WTC11 (cell line): ENCODE measurements around the gene ZPBP. TPM values are rescaled to one million over a fixed set of nuclear protein-coding genes. Genes with fewer than 3 reads are reported as not detected.

ENCODE experiments used
- ATAC-seq: fragments of 200-7000 bp; cut with Tn5 transposase; 2 replicates; pipeline ENCODE4 v1.10.0; 2021; ENCODE audit warnings: mild to moderate bottlenecking, moderate library complexity
- CTCF ChIA-PET: fragments of 300-600 bp; sonication (Branson Sonifier 250); formaldehyde crosslinking; loops from one replicate; lab custom pipeline; 2021; ENCODE audit warnings: antibody characterized with exemption; lab: Charles Lee
- POLR2A ChIA-PET: fragments of 350-600 bp; sonication (Branson Sonifier 250); formaldehyde crosslinking; loops from one replicate; lab custom pipeline; 2021; ENCODE audit warnings: antibody characterized with exemption; lab: Charles Lee
- DNase-seq: peaks from one replicate; pipeline ENCODE4 v3.0.0; 2021; ENCODE audit warnings: low spot score
- H3K27ac Mint-ChIP-seq: 2 replicates; pipeline ENCODE4 v1.8.0; 2021; ENCODE audit warnings: mixed read lengths
- H3K27me3 Mint-ChIP-seq: 2 replicates; pipeline ENCODE4 v1.8.0; 2021; ENCODE audit warnings: low read depth, mild to moderate bottlenecking, moderate library complexity, mixed read lengths
- H3K36me3 Mint-ChIP-seq: 2 replicates; pipeline ENCODE4 v1.8.0; 2021; ENCODE audit warnings: mixed read lengths
- H3K4me1 Mint-ChIP-seq: 2 replicates; pipeline ENCODE4 v1.8.0; 2022; ENCODE audit warnings: mixed read lengths
- H3K4me3 Mint-ChIP-seq: 2 replicates; pipeline ENCODE4 v1.8.0; 2021; ENCODE audit warnings: mild to moderate bottlenecking, moderate library complexity, mixed read lengths
- H3K9me3 Mint-ChIP-seq: 2 replicates; pipeline ENCODE4 v1.8.0; 2021; ENCODE audit warnings: mixed read lengths
- ATF1 ChIP-seq: sonication (generic); formaldehyde crosslinking; IDR thresholded peaks from 2 replicates; pipeline ENCODE4 v1.8.1; 2023; ENCODE audit warnings: mild to moderate bottlenecking, moderate library complexity, missing genetic modification reagents
- ESRRA ChIP-seq: sonication (generic); formaldehyde crosslinking; IDR thresholded peaks from 2 replicates; pipeline ENCODE4 v1.8.1; 2022; ENCODE audit warnings: mild to moderate bottlenecking, missing genetic modification reagents, borderline replicate concordance
- FOXK1 ChIP-seq: sonication (generic); formaldehyde crosslinking; IDR thresholded peaks from 2 replicates; pipeline ENCODE4 v1.8.0; 2022; ENCODE audit warnings: mild to moderate bottlenecking, moderate library complexity, missing genetic modification reagents
- FOXP4 ChIP-seq: sonication (generic); formaldehyde crosslinking; IDR thresholded peaks from 2 replicates; pipeline ENCODE4 v1.8.0; 2022; ENCODE audit warnings: mild to moderate bottlenecking, missing genetic modification reagents
- GRHL2 ChIP-seq: fragments of 250-450 bp; sonication (Bioruptor Pico); IDR thresholded peaks from 2 replicates; pipeline ENCODE4 v1.8.0; 2022; ENCODE audit warnings: mild to moderate bottlenecking, moderate library complexity; ENCODE audit not compliant: insufficient replicate concordance, severe bottlenecking
- JAZF1 ChIP-seq: fragments of 250-450 bp; sonication (Bioruptor Pico); IDR thresholded peaks from 2 replicates; pipeline ENCODE4 v1.9.0; 2021; ENCODE audit warnings: moderate library complexity, mild to moderate bottlenecking, inconsistent platforms
- NR3C1 ChIP-seq: sonication (generic); formaldehyde crosslinking; conservative IDR thresholded peaks from 2 replicates; pipeline ENCODE4 v1.8.1; 2023; ENCODE audit warnings: low read depth, mild to moderate bottlenecking, missing genetic modification reagents
- PRDM15 ChIP-seq: sonication (generic); formaldehyde crosslinking; IDR thresholded peaks from 2 replicates; pipeline ENCODE4 v1.8.0; 2022; ENCODE audit warnings: missing genetic modification reagents
- STAT6 ChIP-seq: sonication (generic); formaldehyde crosslinking; conservative IDR thresholded peaks from 2 replicates; pipeline ENCODE4 v1.8.1; 2023; ENCODE audit warnings: mild to moderate bottlenecking, low read depth, missing genetic modification reagents, moderate library complexity
- TEAD1 ChIP-seq: sonication (generic); formaldehyde crosslinking; IDR thresholded peaks from 2 replicates; pipeline ENCODE4 v1.8.0; 2022; ENCODE audit warnings: mild to moderate bottlenecking, missing genetic modification reagents
- USF2 ChIP-seq: sonication (generic); formaldehyde crosslinking; IDR thresholded peaks from 2 replicates; pipeline ENCODE4 v1.8.1; 2023; ENCODE audit warnings: mild to moderate bottlenecking, missing genetic modification reagents, moderate library complexity
- ZNF138 ChIP-seq: sonication (generic); formaldehyde crosslinking; conservative IDR thresholded peaks from 2 replicates; pipeline ENCODE4 v1.8.1; 2022; ENCODE audit warnings: mild to moderate bottlenecking, moderate library complexity, missing genetic modification reagents
- ZNF219 ChIP-seq: sonication (generic); formaldehyde crosslinking; IDR thresholded peaks from 2 replicates; pipeline ENCODE4 v1.8.0; 2023; ENCODE audit warnings: missing genetic modification reagents, mild to moderate bottlenecking, borderline replicate concordance
- ZNF416 ChIP-seq: fragments of 250-450 bp; sonication (Bioruptor Pico); IDR thresholded peaks from 2 replicates; pipeline ENCODE4 v1.9.0; 2021; ENCODE audit warnings: mild to moderate bottlenecking, inconsistent platforms
- ZSCAN18 ChIP-seq: fragments of 250-450 bp; sonication (Bioruptor Pico); IDR thresholded peaks from 2 replicates; pipeline ENCODE4 v2.1.2; 2022; ENCODE audit warnings: mild to moderate bottlenecking, moderate library complexity
- total RNA-seq: library from RNA; stranded (reverse); gene quantifications from 3 replicates; pipeline ENCODE4 v1.2.3, GENCODE V29; 2021
- TF ChIP-seq, protein P1 (sequence below): fragments of 250-450 bp; sonication (Bioruptor Pico); conservative IDR thresholded peaks from 2 replicates; pipeline ENCODE4 v1.9.0; 2021; ENCODE audit warnings: mild to moderate bottlenecking
- TF ChIP-seq, protein P2 (sequence below): sonication (generic); formaldehyde crosslinking; IDR thresholded peaks from 2 replicates; pipeline ENCODE4 v1.8.0; 2023; ENCODE audit warnings: mild to moderate bottlenecking, missing genetic modification reagents
- TF ChIP-seq, protein P3 (sequence below): fragments of 250-450 bp; sonication (Bioruptor Pico); IDR thresholded peaks from 2 replicates; pipeline ENCODE4 v1.9.0; 2021; ENCODE audit warnings: moderate library complexity, mild to moderate bottlenecking, inconsistent platforms, borderline replicate concordance

Gene ZPBP
- total RNA-seq, 1 experiment from 2014 or later = not detected

DNA sequence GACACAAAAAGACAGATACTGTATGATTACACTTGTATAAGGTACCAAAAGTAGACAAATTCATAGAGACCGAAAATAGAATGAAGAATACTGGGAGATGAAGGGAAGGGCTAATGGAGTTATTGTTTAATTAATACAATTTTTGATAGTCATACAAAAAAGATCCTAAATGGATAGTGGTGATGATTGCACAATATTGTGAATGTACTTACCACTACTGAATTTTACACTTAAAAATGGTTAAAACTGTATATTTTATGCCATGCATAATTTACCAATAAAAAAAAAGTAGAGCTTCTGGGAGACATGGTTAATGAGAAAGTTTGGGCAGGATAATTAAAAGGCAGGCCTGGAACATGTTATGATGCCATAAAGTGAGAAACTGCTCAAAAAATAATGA is 119.0 kb downstream of the ZPBP start (continued):
- TF ChIP-seq PRDM15 (CRISPR knock-in tag) (no peak), ATF1 (CRISPR knock-in tag) (no peak), NR3C1 (CRISPR knock-in tag) (no peak)

- no peaks in the 10 kb centered on the region for H3K4me1 Mint-ChIP-seq
- ATAC-seq = no peak
- TF ChIP-seq, protein P1, sequence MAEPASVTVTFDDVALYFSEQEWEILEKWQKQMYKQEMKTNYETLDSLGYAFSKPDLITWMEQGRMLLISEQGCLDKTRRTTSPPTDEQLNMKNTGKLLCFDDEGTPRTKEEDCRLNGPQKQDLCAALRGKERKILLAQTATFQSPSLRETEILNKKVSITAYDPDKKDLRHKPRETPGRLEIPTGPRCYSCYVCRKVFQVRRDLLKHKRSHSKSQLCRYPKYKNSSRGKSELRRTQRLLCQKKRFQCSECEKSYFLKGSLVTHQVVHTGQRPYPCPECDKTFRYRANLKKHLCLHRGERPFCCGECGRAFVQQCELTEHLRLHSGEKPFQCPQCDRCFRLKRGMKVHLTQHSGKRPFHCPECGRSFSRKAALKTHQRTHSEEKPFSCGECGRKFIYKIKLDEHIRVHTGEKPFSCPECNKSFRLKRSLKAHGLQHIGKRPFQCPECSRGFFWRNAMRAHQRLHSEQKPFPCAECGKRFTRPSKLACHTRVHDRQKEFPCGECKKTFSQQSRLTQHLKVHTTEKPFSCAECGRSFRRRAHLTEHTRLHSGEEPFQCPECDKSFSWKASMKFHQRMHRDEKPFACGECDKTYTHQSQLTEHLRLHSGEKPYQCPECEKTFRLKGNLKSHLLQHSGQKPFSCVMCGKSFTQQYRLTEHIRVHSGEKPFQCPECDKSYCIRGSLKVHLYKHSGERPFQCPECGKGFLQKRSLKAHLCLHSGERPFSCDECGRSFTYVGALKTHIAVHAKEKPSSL (CRISPR knock-in tag) = no peak
- no peak for TF ChIP-seq ZSCAN18
- TF ChIP-seq JAZF1 (CRISPR knock-in tag) = no peak
- TF ChIP-seq FOXP4 (CRISPR knock-in tag) = no peak
- TF ChIP-seq ZNF138 (CRISPR knock-in tag) = no peak
- TF ChIP-seq ZNF219 = no peak
- TF ChIP-seq ESRRA = no peak
- TF ChIP-seq USF2 (CRISPR knock-in tag) = no peak
- no peak for TF ChIP-seq ZNF416 (CRISPR knock-in tag)
- no peak for TF ChIP-seq FOXK1 (CRISPR knock-in tag)
- no peak for TF ChIP-seq TEAD1 (CRISPR knock-in tag)
- TF ChIP-seq GRHL2 (CRISPR knock-in tag) = no peak
- TF ChIP-seq, protein P2, sequence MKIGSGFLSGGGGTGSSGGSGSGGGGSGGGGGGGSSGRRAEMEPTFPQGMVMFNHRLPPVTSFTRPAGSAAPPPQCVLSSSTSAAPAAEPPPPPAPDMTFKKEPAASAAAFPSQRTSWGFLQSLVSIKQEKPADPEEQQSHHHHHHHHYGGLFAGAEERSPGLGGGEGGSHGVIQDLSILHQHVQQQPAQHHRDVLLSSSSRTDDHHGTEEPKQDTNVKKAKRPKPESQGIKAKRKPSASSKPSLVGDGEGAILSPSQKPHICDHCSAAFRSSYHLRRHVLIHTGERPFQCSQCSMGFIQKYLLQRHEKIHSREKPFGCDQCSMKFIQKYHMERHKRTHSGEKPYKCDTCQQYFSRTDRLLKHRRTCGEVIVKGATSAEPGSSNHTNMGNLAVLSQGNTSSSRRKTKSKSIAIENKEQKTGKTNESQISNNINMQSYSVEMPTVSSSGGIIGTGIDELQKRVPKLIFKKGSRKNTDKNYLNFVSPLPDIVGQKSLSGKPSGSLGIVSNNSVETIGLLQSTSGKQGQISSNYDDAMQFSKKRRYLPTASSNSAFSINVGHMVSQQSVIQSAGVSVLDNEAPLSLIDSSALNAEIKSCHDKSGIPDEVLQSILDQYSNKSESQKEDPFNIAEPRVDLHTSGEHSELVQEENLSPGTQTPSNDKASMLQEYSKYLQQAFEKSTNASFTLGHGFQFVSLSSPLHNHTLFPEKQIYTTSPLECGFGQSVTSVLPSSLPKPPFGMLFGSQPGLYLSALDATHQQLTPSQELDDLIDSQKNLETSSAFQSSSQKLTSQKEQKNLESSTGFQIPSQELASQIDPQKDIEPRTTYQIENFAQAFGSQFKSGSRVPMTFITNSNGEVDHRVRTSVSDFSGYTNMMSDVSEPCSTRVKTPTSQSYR (CRISPR knock-in tag) = no peak
- TF ChIP-seq STAT6 (CRISPR knock-in tag) = no peak
- TF ChIP-seq, protein P3, sequence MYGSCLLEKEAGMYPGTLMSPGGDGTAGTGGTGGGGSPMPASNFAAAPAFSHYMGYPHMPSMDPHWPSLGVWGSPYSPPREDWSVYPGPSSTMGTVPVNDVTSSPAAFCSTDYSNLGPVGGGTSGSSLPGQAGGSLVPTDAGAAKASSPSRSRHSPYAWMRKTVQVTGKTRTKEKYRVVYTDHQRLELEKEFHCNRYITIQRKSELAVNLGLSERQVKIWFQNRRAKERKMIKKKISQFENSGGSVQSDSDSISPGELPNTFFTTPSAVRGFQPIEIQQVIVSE (CRISPR knock-in tag) = no peak
Measured at GRCh38 chr7:49937608-49938007, 155.4 kb downstream of the ZPBP start.

More at GRCh38 chr7:49937608-49938007, 155.4 kb downstream of the ZPBP start:
- H3K36me3 Mint-ChIP-seq = peaks cover 16% of the 10 kb centered on the region
- H3K9me3 Mint-ChIP-seq = peaks cover 30% of the 10 kb centered on the region
- ChIA-PET CTCF (no interaction called here), POLR2A (no interaction called here)
- no peak overlapping the region for H3K27ac Mint-ChIP-seq
- H3K4me3 Mint-ChIP-seq = no peak overlapping the region
- no peak for DNase-seq
- H3K27me3 Mint-ChIP-seq = no peaks in the 10 kb centered on the region
